SK-N-MC (cell line): Measurements from ENCODE around the gene PIK3R5.

Experiments used
- DNase-seq: peaks from one replicate; pipeline ENCODE4 v3.0.0-alpha.2; 2011; ENCODE audit warnings: low read depth, low spot score
- H3K27ac ChIP-seq: fragments of 200-600 bp; sonication (generic); 2 replicates; pipeline ENCODE4 v1.5.1; 2016; ENCODE audit warnings: mixed run types
- H3K36me3 ChIP-seq: fragments of 200-600 bp; sonication (generic); 2 replicates; pipeline ENCODE4 v1.6.1; 2017; ENCODE audit warnings: antibody characterized with exemption, low read length, mixed read lengths; ENCODE audit not compliant: insufficient read depth
- H3K4me3 ChIP-seq: fragments of 200-600 bp; sonication (generic); 2 replicates; pipeline ENCODE4 v1.5.1; 2016
- H3K9ac ChIP-seq: fragments of 200-600 bp; sonication (generic); 2 replicates; pipeline ENCODE4 v1.8.0; 2017; ENCODE audit warnings: mixed run types, mixed read lengths; ENCODE audit not compliant: insufficient read length
- H3K9me3 ChIP-seq: fragments of 200-600 bp; sonication (generic); 2 replicates; pipeline ENCODE4 v1.6.1; 2017; ENCODE audit warnings: low read depth, mild to moderate bottlenecking, antibody characterized with exemption, low read length, moderate library complexity, mixed read lengths
- EZH2 ChIP-seq: fragments of 200-600 bp; sonication (generic); IDR thresholded peaks from one replicate; pipeline ENCODE4 v1.6.1; 2017; ENCODE audit warnings: antibody characterized with exemption
- FOXP2 ChIP-seq: optimal IDR thresholded peaks from 2 replicates; pipeline ENCODE3; 2011; ENCODE audit warnings: mild to moderate bottlenecking, moderate library complexity; ENCODE audit not compliant: insufficient read depth; ENCODE audit errors: extremely low read length, control extremely low read depth
- POLR2AphosphoS5 ChIP-seq: IDR thresholded peaks from 2 replicates; pipeline ENCODE4 v1.6.1; 2012; ENCODE audit warnings: mild to moderate bottlenecking, low read depth, low read length, borderline replicate concordance

Gene PIK3R5

GRCh38 chr17:8918807-8919465 is 46.6 kb downstream of the PIK3R5 start:
- Histone ChIP-seq H3K9ac (no peak overlapping the region), H3K36me3 (no peaks in the 10 kb centered on the region), H3K4me3 (no peak overlapping the region), H3K9me3 (no peaks in the 10 kb centered on the region), H3K27ac (no peak overlapping the region)
- DNase-seq = no peak
- TF ChIP-seq EZH2 (no peak), POLR2AphosphoS5 (no peak), FOXP2 (no peak)

- H3K9ac ChIP-seq = no peak overlapping the region
- no peaks in the 10 kb centered on the region for H3K9me3 ChIP-seq
- no peak for TF ChIP-seq POLR2AphosphoS5
- TF ChIP-seq EZH2 = no peak
- TF ChIP-seq FOXP2 = no peak
- H3K4me3 ChIP-seq = no peak overlapping the region
- no peaks in the 10 kb centered on the region for H3K36me3 ChIP-seq
- no peak for DNase-seq
- H3K27ac ChIP-seq = no peak overlapping the region
These were observed 49.0 kb downstream of the PIK3R5 start for GRCh38 chr17:8916466-8916865.

GRCh38 chr17:8914554-8914953 is 51.0 kb downstream of the PIK3R5 start:
- H3K9me3 ChIP-seq = no peaks in the 10 kb centered on the region
- H3K27ac ChIP-seq = no peak overlapping the region
- H3K9ac ChIP-seq = no peak overlapping the region
- H3K4me3 ChIP-seq = no peak overlapping the region
- no peaks in the 10 kb centered on the region for H3K36me3 ChIP-seq
- TF ChIP-seq EZH2 = no peak
- no peak for TF ChIP-seq FOXP2
- TF ChIP-seq POLR2AphosphoS5 = no peak
- DNase-seq = no peak

- H3K9ac ChIP-seq = no peak overlapping the region
- DNase-seq = no peak
- TF ChIP-seq EZH2 = no peak
- no peak for TF ChIP-seq POLR2AphosphoS5
- TF ChIP-seq FOXP2 = no peak
- no peak overlapping the region for H3K27ac ChIP-seq
- no peak overlapping the region for H3K4me3 ChIP-seq
- no peaks in the 10 kb centered on the region for H3K9me3 ChIP-seq
- no peaks in the 10 kb centered on the region for H3K36me3 ChIP-seq
These were observed 51.6 kb downstream of the PIK3R5 start for GRCh38 chr17:8913879-8914278.

GRCh38 chr17:8913091-8913490 is 52.4 kb downstream of the PIK3R5 start:
- DNase-seq = no peak
- no peak overlapping the region for H3K9ac ChIP-seq
- no peak overlapping the region for H3K27ac ChIP-seq
- H3K4me3 ChIP-seq = no peak overlapping the region
- H3K36me3 ChIP-seq = no peaks in the 10 kb centered on the region
- no peak for TF ChIP-seq POLR2AphosphoS5
- TF ChIP-seq EZH2 = no peak
- TF ChIP-seq FOXP2 = no peak
- H3K9me3 ChIP-seq = no peaks in the 10 kb centered on the region

- DNase-seq = no peak
- Histone ChIP-seq H3K9ac (no peak overlapping the region), H3K4me3 (no peak overlapping the region), H3K27ac (no peak overlapping the region), H3K9me3 (no peaks in the 10 kb centered on the region), H3K36me3 (no peaks in the 10 kb centered on the region)
- TF ChIP-seq EZH2 (no peak), FOXP2 (no peak), POLR2AphosphoS5 (no peak)
These were observed 53.2 kb downstream of the PIK3R5 start for GRCh38 chr17:8912084-8912981.

- H3K27ac ChIP-seq = no peak overlapping the region
- no peak overlapping the region for H3K9ac ChIP-seq
- DNase-seq = no peak
- no peak overlapping the region for H3K4me3 ChIP-seq
- no peaks in the 10 kb centered on the region for H3K36me3 ChIP-seq
- TF ChIP-seq FOXP2 (no peak), EZH2 (no peak), POLR2AphosphoS5 (no peak)
- no peaks in the 10 kb centered on the region for H3K9me3 ChIP-seq
These were observed 54.4 kb downstream of the PIK3R5 start for GRCh38 chr17:8910969-8911604.

GRCh38 chr17:8909586-8910270 is 55.8 kb downstream of the PIK3R5 start:
- no peak overlapping the region for H3K4me3 ChIP-seq
- H3K9me3 ChIP-seq = no peaks in the 10 kb centered on the region
- DNase-seq = no peak
- TF ChIP-seq POLR2AphosphoS5 (no peak), EZH2 (no peak), FOXP2 (no peak)
- H3K9ac ChIP-seq = no peak overlapping the region
- no peaks in the 10 kb centered on the region for H3K36me3 ChIP-seq
- H3K27ac ChIP-seq = no peak overlapping the region
